Muscle layer of colon (tissue), 2 donors: ENCODE results near the gene GPC6.

ENCODE experiments used
- H3K27ac ChIP-seq: one replicate; pipeline ENCODE4 v1.7.0; 2013; ENCODE audit warnings: low read depth, mild to moderate bottlenecking, low read length, moderate library complexity
- H3K27me3 ChIP-seq, 2 donors: one replicate each; pipeline ENCODE4 v1.7.0; 2013; ENCODE audit warnings: low read length in 2 of 2, mild to moderate bottlenecking in 2 of 2; ENCODE audit not compliant: insufficient read depth in 2 of 2, control insufficient read depth in 1 of 2
- H3K36me3 ChIP-seq: one replicate; pipeline ENCODE4 v1.7.0; 2013; ENCODE audit warnings: mild to moderate bottlenecking, low read length; ENCODE audit not compliant: insufficient read depth
- H3K4me1 ChIP-seq: one replicate; pipeline ENCODE4 v1.7.0; 2013; ENCODE audit warnings: mild to moderate bottlenecking, low read length; ENCODE audit not compliant: insufficient read depth
- H3K4me3 ChIP-seq, 2 donors: one replicate each; pipeline ENCODE4 v1.7.0; 2013; ENCODE audit warnings: low read length in 2 of 2, low read depth in 1 of 2, mild to moderate bottlenecking in 1 of 2, moderate library complexity in 1 of 2
- H3K9ac ChIP-seq: one replicate; pipeline ENCODE4 v1.7.0; 2013; ENCODE audit warnings: low read length
- H3K9me3 ChIP-seq: one replicate; pipeline ENCODE4 v1.7.0; 2013; ENCODE audit warnings: mild to moderate bottlenecking, low read length
- donor health status: abdominal sarcoma.
- donor health status: Adenocarcinoma of cecum.

The GPC6 gene

DNA sequence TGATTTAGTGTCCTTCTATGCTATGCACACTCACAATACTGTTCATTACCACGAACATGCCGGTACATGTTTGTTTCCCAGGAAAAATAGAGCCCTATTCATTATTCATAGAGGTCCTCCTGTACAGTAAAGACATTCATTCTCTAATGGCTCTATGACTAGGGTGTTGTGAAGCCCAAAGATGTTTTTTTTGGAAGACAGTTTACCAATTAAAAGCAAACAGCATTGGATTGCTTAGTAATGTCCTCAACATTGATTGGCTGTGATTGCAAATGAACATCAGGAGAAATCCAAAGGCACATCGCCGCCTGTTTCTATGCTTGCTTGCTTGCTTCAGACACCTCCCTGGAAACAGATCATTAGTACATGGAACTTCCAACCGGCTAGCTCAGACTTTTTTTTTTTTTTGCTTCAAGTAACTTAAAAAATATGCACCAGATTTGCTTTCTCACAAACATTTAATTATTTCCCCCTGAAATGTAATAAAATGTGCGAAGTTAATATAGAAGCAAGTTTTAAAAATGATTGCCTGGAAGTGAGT lies 8.8 kb upstream of the GPC6 start:
- Histone ChIP-seq H3K4me3 (no peak overlapping the region), H3K27ac (no peak overlapping the region), H3K36me3 (no peaks in the 10 kb centered on the region), H3K9ac (no peak overlapping the region), H3K9me3 (no peaks in the 10 kb centered on the region), H3K4me1 (no peaks in the 10 kb centered on the region), H3K27me3 (no peaks in the 10 kb centered on the region)

DNA sequence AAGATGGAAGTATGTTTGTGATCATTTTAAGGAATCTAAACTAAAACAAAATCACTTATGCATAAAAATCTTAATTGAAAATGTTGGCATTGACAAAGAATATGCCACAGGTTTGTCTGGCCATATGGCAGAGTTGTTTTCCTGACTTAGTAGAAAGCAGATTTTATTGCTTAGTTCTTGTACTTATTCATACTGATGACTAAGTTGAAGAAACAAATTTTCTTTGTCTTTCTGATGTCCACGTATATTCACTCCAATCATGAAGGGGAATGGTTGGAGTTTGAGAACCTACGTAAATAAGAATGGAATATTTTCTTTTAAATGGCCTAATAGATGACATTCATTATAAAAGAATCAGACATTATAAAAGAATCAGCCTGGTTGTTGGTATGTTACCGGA lies 8.0 kb upstream of the GPC6 start:
- H3K4me1 ChIP-seq = no peaks in the 10 kb centered on the region
- H3K4me3 ChIP-seq = no peak overlapping the region
- H3K9me3 ChIP-seq = no peaks in the 10 kb centered on the region
- H3K27ac ChIP-seq = no peak overlapping the region
- H3K36me3 ChIP-seq = no peaks in the 10 kb centered on the region
- H3K27me3 ChIP-seq = no peaks in the 10 kb centered on the region
- H3K9ac ChIP-seq = no peak overlapping the region

DNA sequence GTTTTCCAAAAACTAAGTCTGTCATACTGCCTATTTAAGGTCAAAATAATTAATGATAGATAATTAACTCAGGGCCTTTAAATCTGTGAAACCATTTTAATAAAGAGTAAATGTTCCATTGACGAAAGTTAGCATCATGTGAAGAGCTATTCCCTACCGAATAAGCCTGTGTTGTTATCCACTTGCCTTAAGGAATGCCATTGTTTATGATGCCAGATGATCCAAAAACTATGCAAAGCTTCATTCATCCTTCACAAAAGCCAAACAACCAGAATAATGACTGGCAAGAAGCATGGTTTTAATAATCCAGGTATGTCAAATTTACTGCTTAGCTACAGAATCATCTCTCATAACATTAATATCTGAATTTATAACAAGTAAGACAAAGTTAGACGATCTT lies 6.5 kb upstream of the GPC6 start:
- H3K27me3 ChIP-seq = no peaks in the 10 kb centered on the region
- H3K4me3 ChIP-seq = no peak overlapping the region
- H3K36me3 ChIP-seq = no peaks in the 10 kb centered on the region
- no peak overlapping the region for H3K9ac ChIP-seq
- H3K9me3 ChIP-seq = no peaks in the 10 kb centered on the region
- no peak overlapping the region for H3K27ac ChIP-seq
- H3K4me1 ChIP-seq = no peaks in the 10 kb centered on the region

- Histone ChIP-seq H3K36me3 (no peaks in the 10 kb centered on the region), H3K9ac (no peak overlapping the region), H3K4me1 (peaks cover 5% of the 10 kb centered on the region), H3K9me3 (no peaks in the 10 kb centered on the region), H3K27ac (no peak overlapping the region), H3K27me3 (peaks cover 0 to 6% of the 10 kb centered on the region in 2 donors), H3K4me3 (no peak overlapping the region)
Measured at GRCh38 chr13:93222976-93223375, 3.6 kb upstream of the GPC6 start.

DNA sequence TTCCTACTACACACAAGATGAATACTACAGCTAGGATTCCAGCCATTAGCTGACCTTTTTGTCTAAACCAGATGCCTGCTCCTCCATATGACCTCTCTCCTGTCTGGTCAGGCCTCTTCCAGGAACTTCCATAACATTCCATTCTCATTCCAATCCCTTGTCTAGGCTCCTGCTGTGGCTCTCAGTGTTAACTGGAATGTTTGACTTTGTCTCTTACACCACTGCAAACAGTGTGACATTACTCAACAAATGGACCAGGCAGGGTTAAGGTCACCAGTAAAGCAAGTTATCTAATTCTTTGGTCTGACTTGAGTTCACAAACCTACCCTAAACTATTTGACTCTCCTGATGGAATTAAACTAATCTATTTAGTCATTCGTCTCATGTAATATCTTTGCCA lies 2.1 kb upstream of the GPC6 start:
- Histone ChIP-seq H3K4me3 (no peak overlapping the region), H3K27me3 (peaks cover 0 to 6% of the 10 kb centered on the region in 2 donors), H3K9me3 (no peaks in the 10 kb centered on the region), H3K27ac (no peak overlapping the region), H3K9ac (no peak overlapping the region), H3K4me1 (peaks cover 5% of the 10 kb centered on the region), H3K36me3 (no peaks in the 10 kb centered on the region)

DNA sequence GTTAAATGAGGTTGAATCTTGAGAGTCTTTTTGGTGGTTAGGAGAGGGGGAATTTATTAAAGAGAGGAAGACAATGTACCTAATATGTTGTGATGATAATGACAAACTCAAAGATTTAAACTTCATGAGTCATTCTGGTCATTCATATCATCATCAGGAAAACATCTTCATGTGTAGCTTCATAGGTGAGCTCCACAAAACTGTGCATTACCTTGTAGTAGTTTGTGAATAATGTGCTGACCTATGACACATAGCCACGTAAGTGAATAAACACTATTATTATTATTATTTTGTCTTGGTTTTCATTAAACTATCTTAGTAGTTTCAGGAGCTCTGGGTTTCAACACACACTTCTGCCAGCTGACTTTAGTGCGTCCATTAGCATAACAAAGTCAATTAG lies 997 bp upstream of the GPC6 start:
- H3K4me1 ChIP-seq = peaks cover 12% of the 10 kb centered on the region
- no peak overlapping the region for H3K9ac ChIP-seq
- H3K4me3 ChIP-seq = no peak overlapping the region
- no peak overlapping the region for H3K27ac ChIP-seq
- no peaks in the 10 kb centered on the region for H3K9me3 ChIP-seq
- H3K27me3 ChIP-seq = peaks cover 0 to 6% of the 10 kb centered on the region in 2 donors
- no peaks in the 10 kb centered on the region for H3K36me3 ChIP-seq

GRCh38 chr13:93226065-93226622 lies 463 bp upstream of the GPC6 start:
- H3K27me3 ChIP-seq = peaks cover 0 to 6% of the 10 kb centered on the region in 2 donors
- H3K4me3 ChIP-seq = peak overlapping the region in 1 of 2 donors; percentile 73
- H3K27ac ChIP-seq = peak overlapping the region; percentile 1
- no peaks in the 10 kb centered on the region for H3K36me3 ChIP-seq
- no peaks in the 10 kb centered on the region for H3K9me3 ChIP-seq
- H3K4me1 ChIP-seq = peaks cover 12% of the 10 kb centered on the region
- H3K9ac ChIP-seq = peak overlapping the region; percentile 7

DNA sequence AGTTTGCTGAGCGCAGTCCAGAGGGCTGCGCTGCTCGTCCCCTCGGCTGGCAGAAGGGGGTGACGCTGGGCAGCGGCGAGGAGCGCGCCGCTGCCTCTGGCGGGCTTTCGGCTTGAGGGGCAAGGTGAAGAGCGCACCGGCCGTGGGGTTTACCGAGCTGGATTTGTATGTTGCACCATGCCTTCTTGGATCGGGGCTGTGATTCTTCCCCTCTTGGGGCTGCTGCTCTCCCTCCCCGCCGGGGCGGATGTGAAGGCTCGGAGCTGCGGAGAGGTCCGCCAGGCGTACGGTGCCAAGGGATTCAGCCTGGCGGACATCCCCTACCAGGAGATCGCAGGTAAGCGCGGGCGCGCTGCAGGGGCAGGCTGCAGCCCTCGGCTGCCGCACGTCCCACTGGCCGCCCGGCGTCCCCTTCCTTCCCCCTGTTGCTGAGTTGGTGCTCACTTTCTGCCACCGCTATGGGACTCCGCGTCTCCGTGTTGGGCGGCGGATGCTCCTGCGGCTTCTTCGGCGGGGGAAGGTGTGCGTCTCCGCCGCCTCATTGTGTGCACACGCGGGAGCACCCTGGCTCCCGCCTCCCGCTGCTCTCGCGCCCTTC lies 772 bp downstream of the GPC6 start:
- Histone ChIP-seq H3K27me3 (peaks cover 0 to 6% of the 10 kb centered on the region in 2 donors), H3K4me3 (peak overlapping the region; percentile 73 to 85), H3K27ac (peak overlapping the region; percentile 73), H3K9me3 (no peaks in the 10 kb centered on the region), H3K9ac (peak overlapping the region; percentile 30), H3K4me1 (peaks cover 12% of the 10 kb centered on the region), H3K36me3 (no peaks in the 10 kb centered on the region)

DNA sequence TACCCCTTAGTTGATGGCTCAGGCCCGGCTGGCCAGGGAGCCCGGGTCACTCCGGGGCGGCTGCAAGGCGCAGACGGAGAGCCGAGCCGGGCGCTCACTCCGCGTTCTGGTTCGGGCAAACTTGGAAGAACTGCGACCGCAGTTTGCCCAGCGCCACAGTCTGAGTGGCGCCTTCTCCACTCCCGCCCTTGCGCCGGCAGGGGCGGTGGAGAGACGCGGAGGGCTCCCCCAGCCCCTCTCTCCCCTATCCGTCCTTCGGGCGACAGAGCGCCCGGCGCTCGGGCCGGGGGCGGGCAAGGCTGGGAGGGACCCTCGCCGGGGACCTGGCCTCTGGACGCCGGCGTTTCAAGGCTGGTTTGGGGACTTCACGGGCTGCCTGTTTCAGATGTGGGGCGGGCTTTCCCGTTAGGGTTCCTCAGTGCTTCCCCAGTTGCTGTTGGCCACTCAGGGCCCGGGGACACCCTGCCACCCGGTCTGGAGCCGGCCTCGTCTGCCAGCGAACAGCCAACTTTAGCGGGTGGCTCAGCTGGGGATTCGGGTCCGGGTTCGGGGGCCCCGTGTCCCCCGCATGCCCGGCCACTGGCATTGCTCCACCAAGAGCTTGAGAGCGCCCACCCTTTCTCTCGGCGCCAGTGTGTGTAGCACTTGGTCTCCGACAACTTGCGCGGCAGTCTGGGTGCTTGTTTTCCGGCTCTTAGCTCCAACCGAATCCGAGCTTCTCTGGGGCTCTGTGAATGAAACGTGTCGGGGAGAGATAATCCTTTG lies 1.5 kb downstream of the GPC6 start:
- peak overlapping the region; percentile 30 for H3K9ac ChIP-seq
- no peaks in the 10 kb centered on the region for H3K9me3 ChIP-seq
- peaks cover 0 to 6% of the 10 kb centered on the region in 2 donors for H3K27me3 ChIP-seq
- peak overlapping the region; percentile 73 for H3K27ac ChIP-seq
- H3K36me3 ChIP-seq = no peaks in the 10 kb centered on the region
- peak overlapping the region; percentile 73 to 85 for H3K4me3 ChIP-seq
- peaks cover 12% of the 10 kb centered on the region for H3K4me1 ChIP-seq

DNA sequence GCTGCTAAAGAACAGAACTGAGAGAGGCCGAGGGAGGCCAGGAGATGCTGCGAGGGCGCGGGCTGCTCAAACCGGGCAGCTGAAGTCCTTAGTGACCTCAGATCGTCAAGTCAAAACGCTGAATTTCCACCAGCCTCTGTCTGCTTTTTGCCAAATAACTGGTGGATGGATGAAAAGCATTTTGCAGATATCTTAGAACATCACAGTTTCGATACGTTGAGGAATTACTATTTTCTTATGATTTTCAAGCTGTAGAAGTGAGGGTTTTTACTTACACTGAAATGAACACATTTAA lies 2.0 kb downstream of the GPC6 start:
- Histone ChIP-seq H3K4me1 (peaks cover 12% of the 10 kb centered on the region), H3K9ac (peak overlapping the region; percentile 30), H3K27ac (peak overlapping the region; percentile 73), H3K27me3 (peaks cover 0 to 6% of the 10 kb centered on the region in 2 donors), H3K36me3 (no peaks in the 10 kb centered on the region), H3K9me3 (no peaks in the 10 kb centered on the region), H3K4me3 (peak overlapping the region; percentile 73 to 85)

GRCh38 chr13:93230261-93230855 lies 3.8 kb downstream of the GPC6 start:
- Histone ChIP-seq H3K4me3 (no peak overlapping the region), H3K4me1 (peaks cover 17% of the 10 kb centered on the region), H3K27ac (no peak overlapping the region), H3K9me3 (no peaks in the 10 kb centered on the region), H3K36me3 (no peaks in the 10 kb centered on the region), H3K27me3 (peaks cover 0 to 6% of the 10 kb centered on the region in 2 donors), H3K9ac (no peak overlapping the region)
